H1 (cell line): Measurements from ENCODE around the gene BATF2. TPM values are rescaled to one million over a fixed set of nuclear protein-coding genes. Genes with fewer than 3 reads are reported as not detected.

Experiments
- CBX8 ChIP-seq: fragments of 300-800, 300-1000 bp; sonication (generic); IDR thresholded peaks from 2 replicates; pipeline ENCODE4 v1.7.1; 2016; ENCODE audit warnings: low read depth, low read length, borderline replicate concordance
- CEBPB ChIP-seq: IDR thresholded peaks from 2 replicates; pipeline ENCODE4 v1.6.1; 2012; ENCODE audit warnings: low read depth, low read length
- CHD2 ChIP-seq: IDR thresholded peaks from 2 replicates; pipeline ENCODE4 v1.6.1; 2012; ENCODE audit warnings: low read length, improper control_type of control experiment
- JUN ChIP-seq: IDR thresholded peaks from 2 replicates; pipeline ENCODE4 v1.6.1; 2011; ENCODE audit warnings: low read depth, mild to moderate bottlenecking, improper control_type of control experiment, low read length
- NRF1 ChIP-seq: IDR thresholded peaks from 2 replicates; pipeline ENCODE4 v1.6.1; 2011; ENCODE audit warnings: mild to moderate bottlenecking, low read depth, low read length, improper control_type of control experiment
- RFX5 ChIP-seq: IDR thresholded peaks from 2 replicates; pipeline ENCODE4 v1.6.1; 2011; ENCODE audit warnings: low read depth, low read length, improper control_type of control experiment, borderline replicate concordance
- SIX5 ChIP-seq: IDR thresholded peaks from 2 replicates; pipeline ENCODE4 v1.6.1; 2011; ENCODE audit warnings: mild to moderate bottlenecking, low read depth, low read length
- SP2 ChIP-seq: IDR thresholded peaks from 2 replicates; pipeline ENCODE4 v1.6.1; 2012; ENCODE audit warnings: mild to moderate bottlenecking, low read length, inconsistent platforms
- TBP ChIP-seq: IDR thresholded peaks from 2 replicates; pipeline ENCODE4 v1.6.1; 2011; ENCODE audit warnings: low read depth, low read length, improper control_type of control experiment
- polyA plus RNA-seq, 7 experiments: library from polyadenylated mRNA; depleted of rRNA in 3 of 7; stranded (reverse) in 5 of 7; unstranded in 2 of 7; fragments of >200 nt in 5 of 7; fragments of 200-250 nt in 2 of 7; gene quantifications; 1 replicate in 5 of 7; 2 replicates in 1 of 7; 4 replicates in 1 of 7; pipeline versions ENCODE4 v1.2.1 to v1.2.3, GENCODE V29; 2011 to 2013; ENCODE audit warnings: missing spikeins in 2 of 7, mixed read lengths in 2 of 7
- total RNA-seq: library from RNA; stranded (reverse); fragmentation: NEBNext Ultra II Directional; extraction: Animal tissue kit (Norgen Biotek cat#: 25700); gene quantifications from 2 replicates; pipeline ENCODE4 v1.2.1, GENCODE V29; 2021
- TF ChIP-seq, protein P1 (sequence below): IDR thresholded peaks from 2 replicates; pipeline ENCODE4 v1.6.1; 2012; ENCODE audit warnings: low read length, inconsistent platforms
- TF ChIP-seq, protein P2 (sequence below): IDR thresholded peaks from 2 replicates; pipeline ENCODE4 v1.6.1; 2012; ENCODE audit warnings: inconsistent platforms

BATF2 gene
- total and polyA plus RNA-seq, 2 of the 8 experiments (the other 6 are each of a cell fraction or from before 2014, with no cell fraction given): 1.4 to 3.1 TPM

DNA sequence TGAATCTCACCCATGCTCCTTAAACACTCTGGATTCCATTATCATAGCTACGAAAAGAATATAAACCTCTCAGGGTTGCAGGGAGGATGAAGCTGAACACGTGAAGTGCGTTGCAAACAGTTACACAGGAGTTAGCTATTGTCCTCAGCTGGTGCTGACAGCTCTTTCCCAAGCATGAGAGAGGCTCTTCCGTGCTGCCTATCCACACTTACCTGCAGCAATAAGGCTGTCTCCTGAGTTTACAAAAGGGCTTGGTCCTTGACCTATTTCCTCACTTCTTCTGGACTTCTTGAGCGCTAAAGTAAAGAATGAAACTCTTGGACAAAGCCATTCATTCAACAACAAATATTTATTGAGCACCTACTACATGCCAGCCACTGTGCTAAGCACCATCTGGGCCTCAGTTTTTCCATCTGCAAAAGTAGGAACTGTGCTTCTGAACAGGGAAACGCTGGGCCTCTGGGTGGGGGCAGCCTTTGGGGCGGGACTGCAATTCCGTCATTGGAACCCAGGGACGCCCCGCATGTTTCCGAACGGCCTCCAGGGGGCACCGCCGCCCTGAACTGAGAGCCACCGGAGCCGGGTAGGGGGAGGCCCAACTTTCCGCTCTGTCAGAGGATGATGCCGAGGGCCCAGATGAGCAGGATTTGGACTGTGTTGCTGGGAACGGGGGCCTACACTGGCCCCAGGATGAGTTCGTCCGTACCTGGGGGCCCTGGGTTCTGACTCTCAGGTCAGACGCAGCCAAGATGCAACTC lies 16.5 kb upstream of the BATF2 start (continued):
- TF ChIP-seq, protein P1, sequence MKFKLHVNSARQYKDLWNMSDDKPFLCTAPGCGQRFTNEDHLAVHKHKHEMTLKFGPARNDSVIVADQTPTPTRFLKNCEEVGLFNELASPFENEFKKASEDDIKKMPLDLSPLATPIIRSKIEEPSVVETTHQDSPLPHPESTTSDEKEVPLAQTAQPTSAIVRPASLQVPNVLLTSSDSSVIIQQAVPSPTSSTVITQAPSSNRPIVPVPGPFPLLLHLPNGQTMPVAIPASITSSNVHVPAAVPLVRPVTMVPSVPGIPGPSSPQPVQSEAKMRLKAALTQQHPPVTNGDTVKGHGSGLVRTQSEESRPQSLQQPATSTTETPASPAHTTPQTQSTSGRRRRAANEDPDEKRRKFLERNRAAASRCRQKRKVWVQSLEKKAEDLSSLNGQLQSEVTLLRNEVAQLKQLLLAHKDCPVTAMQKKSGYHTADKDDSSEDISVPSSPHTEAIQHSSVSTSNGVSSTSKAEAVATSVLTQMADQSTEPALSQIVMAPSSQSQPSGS: 0 out of 2 replicates have a peak, but pooled peaks have one; percentile 19
- TF ChIP-seq TBP (no peak; the same call in 1 of the 2 replicates), RFX5 (no peak), CBX8 (no peak), SIX5 (no peak), NRF1 (no peak), CHD2 (no peak), SP2 (no peak), JUN (no peak), CEBPB (no peak)
- TF ChIP-seq, protein P2, sequence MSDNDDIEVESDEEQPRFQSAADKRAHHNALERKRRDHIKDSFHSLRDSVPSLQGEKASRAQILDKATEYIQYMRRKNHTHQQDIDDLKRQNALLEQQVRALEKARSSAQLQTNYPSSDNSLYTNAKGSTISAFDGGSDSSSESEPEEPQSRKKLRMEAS: no peak
